HG03097 (cell line): ENCODE results near the gene RNF34.
"Not testable (repeated sequence)": the region's sequence is repeated elsewhere in the genome, so short reads cannot be mapped to it uniquely, and the experiment has no call there.

Experiments used
- ATAC-seq: cut with Tn5 transposase; IDR thresholded peaks from one replicate; pipeline ENCODE4 v1.9.1; 2021; ENCODE audit not compliant: unreplicated experiment, low FRiP score

Gene RNF34, protein sequence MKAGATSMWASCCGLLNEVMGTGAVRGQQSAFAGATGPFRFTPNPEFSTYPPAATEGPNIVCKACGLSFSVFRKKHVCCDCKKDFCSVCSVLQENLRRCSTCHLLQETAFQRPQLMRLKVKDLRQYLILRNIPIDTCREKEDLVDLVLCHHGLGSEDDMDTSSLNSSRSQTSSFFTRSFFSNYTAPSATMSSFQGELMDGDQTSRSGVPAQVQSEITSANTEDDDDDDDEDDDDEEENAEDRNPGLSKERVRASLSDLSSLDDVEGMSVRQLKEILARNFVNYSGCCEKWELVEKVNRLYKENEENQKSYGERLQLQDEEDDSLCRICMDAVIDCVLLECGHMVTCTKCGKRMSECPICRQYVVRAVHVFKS

DNA sequence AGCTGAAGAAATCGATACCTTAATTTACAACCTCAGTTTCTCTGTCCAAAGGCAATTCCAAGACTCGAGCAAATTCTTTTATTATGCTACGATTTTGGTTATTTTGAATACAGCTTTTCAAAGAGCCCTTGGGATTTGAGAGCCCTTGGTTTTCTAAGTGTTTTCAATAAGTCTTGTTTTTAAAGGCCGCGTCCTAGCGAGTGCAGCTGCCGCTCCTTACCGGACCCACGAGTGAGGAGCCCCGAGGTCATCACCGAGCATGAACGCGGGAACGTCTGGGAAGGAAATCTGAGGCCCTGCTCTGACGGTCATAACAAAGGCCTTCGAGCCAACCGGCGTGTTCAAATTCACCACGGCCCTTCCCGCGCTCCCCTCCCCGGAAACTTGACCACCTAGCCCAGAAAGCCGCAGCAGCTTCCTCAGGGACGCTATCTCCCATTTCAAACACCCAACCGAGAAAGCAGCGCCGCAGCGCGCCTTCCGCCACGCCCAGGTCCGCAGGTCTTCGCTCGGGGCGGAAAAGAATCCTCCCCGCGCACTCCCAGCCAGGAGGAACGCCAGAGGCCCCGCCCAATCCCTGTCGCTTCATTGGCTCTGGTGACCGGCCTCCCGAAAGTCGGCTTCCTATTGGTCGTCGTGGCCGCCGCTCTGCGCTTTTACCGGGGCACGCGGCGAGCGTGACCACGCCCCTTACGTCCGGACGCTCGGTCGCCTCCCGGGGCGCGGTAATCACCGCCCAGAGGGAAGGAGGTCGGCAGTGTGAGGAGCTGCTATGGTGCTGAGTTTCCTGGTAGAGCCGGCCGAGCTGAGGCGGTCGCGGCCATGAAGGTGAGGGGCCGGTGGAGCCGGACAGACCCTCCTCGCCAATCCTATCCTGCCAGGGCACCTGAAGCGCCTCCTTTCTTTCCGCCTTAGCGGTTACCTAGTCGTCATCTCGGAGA is at the start of gene RNF34:
Gene RNF34 (plus strand): TSS at position 728 of the 941 bp plus-strand sequence. CDS start 95 bp downstream, at position 823.
- ATAC-seq, result peak; percentile 89

DNA sequence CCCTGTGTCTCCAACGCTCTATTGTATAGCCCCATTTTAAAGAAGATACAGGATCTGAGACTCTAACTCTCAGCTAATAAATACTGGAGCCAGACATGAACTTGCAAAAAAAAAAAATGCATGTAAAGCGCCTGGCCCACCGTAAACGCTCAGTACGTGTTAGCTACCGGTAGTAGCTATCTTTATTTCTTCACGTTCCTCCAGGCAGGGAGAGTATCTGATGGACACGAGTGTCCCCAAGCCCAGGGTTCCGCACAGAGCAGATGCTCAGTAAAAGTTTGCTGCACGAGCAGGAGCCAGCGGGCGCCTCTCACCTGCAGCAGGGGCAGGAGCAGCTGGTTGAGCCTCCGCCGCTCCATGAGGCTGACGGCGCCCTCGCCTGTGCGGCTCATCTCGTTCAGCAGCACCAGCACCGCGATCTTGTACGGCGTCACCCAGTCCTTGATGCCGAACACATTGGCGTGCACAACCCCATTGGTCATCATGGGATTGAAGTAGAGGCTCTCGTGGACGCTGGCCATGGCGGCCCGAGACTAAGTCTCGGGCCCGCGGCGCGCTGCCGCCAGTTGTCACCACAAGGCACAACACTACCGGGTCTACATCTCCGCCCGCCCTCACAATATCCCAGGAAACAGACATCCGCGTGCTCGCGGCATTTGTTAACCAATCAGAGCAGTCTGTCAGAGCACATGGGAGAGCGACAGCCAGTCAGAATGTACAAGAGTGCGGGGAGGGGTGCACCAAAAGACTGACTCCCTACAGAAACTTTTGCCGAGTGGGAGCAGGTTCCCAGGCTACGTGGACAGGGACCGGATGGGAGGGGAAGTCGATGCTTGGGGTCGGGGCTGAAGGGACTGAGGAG is 47.9 kb upstream of the RNF34 start, which contains the start of gene ANAPC5:
Gene ANAPC5 (minus strand): TSS at position 592 of the 862 bp plus-strand sequence. CDS start 71 bp downstream, at position 521.
- ATAC-seq, result peak; percentile 98

DNA sequence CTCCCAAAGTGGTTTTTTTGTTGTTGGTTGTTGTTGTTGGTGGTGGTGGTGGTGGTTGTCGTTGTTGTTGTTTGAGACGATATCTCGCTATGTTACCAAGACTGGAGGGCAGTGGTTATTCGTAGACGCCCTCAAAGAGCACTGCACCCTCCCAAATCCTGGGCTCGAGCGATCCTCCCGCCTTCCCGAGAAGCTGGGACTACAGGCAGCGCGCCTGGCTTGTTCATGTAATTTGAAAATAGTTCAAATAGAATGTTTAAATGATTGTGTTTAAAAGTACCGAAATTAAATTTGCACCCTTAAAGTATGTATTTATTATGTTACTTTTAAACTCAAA is 47.3 kb upstream of the RNF34 start:
- ATAC-seq, result no peak

DNA sequence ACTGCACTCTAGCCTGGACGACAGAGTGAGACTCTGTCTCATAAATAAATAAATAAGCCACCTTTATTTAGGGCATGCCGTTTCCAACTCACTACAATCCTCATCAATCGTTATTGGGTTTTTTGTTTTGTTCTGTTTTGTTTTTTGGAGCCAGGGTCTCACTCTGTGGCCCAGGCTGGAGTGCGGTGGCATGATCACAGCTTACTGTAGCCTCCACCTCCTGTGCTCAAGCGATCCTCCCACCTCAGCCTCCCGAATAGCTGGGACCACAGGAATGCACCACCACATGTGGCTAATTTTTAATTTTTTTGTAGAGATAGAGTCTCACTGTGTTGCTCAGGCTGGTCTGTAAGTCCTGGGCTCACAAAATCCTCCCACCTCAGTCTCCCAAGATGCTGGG is 44.1 kb upstream of the RNF34 start:
- no peak for ATAC-seq

DNA sequence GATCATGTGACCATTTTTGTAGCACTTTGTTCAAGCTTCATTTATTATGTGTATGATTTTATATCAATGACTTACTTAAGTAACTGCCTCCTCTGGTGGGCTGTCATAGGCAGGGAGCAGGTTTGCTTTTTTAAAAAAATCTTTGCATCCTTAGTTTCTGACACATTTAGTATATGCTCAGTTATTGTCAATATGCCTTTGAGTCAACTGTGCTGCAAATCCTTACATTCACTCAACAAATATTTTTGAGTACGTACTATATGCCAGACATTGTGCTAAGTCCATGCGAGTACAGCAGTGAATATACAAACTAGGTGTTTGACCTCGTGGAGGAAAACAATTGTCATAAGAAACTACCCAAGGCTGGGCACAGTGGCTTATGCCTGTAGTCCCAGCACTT is 43.3 kb upstream of the RNF34 start:
- ATAC-seq, result no peak

DNA sequence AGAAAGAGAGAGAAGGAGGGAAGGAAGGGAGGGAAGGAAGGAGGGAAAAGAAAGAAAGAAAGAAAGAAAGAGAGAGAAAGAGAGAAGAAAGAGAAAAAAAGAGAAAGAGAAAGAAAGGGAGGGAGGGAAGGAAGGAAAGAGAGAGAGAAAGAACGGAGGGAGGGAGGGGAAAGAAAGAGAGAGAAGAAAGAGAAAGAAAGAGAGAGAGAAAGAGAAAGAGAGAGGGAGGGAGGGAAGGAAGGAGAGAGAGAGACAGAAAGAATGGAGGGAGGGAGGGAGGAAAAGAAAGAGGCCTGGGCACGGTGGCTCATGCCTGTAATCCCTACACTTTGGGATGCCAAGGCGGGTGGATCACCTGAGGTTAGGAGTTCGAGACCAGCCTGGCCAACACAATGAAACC is 42.6 kb upstream of the RNF34 start:
- ATAC-seq, result no peak

DNA sequence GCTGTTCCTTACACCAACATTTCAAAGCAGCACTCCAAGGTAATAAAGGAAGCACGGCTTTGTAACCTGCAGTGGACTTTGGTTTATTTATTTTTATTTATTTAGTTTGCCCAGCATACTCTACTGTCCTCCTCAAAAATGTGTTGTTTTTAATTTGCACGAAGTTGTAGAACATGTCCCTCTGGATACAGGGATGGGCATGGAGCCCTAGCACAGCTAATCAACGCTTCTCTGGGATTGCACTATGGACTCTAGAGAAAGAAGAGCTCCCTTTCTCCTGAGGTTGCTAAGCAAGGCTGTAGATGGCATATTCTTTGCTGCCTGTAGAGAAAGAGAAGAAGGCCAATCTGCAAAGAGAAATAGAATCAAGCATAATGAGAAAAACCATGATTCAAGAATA is 41.8 kb upstream of the RNF34 start:
- ATAC-seq, result no peak

DNA sequence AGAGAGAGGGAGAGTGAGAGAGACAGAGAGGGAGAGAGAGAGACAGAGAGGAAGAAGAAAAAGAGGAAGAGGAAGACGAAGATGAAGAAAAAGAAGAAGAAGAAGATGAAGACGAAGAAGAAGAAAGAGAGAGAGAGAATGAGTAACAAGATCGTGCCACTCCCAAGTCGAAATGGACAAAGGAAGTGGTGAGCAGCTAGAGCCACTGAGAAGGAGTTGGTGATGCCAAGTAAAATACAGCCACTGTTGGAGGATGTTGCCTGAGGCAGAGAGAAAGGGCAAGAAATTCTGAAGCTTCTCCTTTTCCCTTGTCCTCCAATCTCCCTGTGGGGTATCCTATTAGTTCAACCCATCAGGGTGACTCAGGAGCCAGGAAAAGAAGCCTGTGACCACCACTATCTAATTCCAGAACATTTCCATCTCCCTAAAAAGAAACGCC is 35.2 kb upstream of the RNF34 start:
- no peak for ATAC-seq

DNA sequence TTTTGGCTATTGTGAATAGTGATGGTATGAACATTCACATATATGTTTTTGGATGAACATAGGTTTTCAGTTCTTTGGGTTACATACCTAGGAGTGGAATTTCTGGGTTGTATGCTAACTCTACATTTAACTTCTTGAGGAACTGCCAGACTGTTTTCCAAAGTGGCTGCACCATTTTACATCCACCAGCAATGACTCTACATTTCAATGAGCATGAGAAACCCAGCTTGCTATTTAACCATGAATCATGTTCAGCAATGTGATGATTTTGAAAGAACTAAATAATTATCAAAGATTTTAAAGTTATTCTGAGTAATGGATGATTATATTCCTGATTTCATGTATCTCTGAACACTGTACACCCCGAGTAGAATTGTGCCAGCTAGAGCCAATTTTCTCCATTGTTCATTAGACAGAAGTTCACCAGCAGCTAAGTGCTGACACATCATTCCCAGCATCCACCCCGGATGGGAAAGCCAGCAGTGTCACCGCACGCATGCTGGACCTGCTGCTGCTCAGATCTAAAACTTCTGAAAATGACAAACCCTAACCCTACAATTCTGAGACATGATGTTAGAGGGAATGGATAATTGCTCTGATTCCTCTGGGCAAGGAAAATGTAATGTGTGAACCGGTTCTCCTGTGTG is 34.4 kb upstream of the RNF34 start:
- ATAC-seq, result no peak

DNA sequence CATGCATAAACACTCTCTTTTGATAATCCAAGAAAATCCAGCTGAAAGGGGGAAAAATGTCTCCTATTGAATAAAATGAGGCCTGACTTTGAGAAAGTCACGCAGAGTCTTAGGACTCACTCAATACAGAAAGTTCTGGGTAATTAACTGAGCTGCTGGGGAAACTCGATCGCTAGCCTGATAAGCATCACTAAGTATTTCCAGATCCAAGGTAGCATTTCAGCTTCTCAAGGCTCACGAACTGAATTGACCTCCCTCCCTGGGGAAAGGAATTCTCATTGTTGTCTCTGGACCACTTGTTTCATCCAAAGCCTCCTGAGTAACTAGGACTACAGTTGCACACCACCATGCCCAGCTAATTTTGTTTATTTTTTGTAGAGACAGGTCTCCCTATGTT is 33.9 kb upstream of the RNF34 start:
- ATAC-seq, result no peak

DNA sequence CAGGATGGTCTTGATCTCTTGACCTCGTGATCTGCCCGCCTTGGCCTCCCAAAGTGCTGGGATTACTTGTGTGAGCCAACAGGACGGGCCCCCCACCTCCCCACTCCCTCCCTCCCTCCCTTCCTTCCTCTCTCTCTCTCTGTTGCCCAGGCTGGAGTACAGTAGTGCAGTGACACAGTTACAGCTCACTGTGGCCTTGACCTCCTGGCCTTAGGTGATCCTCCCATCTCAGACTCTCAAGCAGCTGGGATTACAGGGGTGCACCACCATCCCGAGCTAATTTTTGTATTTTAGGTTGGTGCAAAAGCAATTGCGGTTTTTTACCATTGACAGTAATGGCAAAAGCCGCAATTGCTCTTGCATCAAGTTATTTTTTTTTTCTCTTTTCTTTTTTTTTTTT is 28.5 kb upstream of the RNF34 start:
- ATAC-seq, result no peak

DNA sequence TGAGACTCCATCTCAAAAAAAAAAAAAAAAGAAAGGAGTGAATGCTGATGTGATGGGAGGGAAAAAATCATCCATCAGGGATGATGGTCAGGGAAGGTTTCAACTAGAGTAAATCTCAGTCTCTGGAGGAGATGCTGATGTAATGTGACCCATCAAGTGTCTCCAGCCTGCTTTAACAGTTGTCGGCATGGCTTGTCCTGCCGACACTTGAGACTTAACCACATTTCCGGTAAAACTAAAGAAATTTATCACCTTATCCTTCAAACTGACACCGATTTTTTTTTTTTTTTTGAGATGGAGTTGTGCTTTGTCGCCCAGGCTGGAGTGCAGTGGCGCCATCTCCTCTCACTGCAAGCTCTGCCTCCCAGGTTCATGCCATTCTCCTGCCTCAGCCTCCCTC is 26.2 kb upstream of the RNF34 start:
- ATAC-seq, result no peak

DNA sequence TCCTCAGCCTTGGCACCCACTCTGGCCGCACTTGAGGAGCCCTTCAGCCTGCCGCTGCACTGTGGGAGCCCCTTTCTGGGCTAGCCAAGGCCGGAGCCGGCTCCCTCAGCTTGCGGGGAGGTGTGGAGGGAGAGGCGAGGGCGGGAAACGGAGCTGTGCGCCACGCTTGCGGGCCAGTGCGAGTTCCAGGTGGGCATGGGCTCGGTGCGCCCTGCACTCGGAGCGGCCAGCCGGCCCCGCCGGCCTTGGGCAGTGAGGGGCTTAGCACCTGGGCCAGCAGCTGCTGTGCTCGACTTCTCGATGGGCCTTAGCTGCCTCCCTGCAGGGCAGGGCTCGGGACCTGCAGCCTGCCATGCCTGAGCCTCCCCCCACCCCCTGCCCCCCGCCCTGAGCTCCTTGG is 25.6 kb upstream of the RNF34 start:
- not testable (repeated sequence) for ATAC-seq

DNA sequence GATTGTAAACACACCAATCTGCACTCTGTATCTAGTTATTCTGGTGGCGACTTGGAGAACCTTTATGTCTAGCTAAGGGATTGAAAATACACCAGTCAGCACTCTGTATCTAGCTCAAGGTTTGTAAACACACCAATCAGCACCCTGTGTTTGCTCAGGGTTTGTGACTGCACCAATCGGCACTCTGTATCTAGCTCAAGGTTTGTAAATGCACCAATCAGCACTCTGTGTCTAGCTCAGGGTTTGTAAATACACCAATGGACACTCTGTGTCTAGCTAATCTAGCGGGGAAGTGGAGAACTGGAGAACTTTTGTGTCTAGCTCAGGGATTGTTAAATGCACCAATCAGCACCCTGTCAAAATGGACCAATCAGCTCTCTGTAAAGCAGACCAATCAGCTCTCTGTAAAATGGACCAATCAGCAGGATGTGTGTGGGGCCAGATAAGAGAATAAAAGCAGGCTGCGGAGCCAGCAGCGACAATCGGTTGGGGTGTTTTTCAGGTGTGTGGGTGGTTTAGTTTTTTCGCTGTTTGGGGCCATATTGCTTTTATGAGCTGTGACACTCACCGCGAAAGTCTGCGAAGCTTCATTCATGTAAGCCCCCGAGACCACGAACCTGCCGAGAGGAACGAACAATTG is 24.9 kb upstream of the RNF34 start:
- ATAC-seq, result not testable (repeated sequence)

DNA sequence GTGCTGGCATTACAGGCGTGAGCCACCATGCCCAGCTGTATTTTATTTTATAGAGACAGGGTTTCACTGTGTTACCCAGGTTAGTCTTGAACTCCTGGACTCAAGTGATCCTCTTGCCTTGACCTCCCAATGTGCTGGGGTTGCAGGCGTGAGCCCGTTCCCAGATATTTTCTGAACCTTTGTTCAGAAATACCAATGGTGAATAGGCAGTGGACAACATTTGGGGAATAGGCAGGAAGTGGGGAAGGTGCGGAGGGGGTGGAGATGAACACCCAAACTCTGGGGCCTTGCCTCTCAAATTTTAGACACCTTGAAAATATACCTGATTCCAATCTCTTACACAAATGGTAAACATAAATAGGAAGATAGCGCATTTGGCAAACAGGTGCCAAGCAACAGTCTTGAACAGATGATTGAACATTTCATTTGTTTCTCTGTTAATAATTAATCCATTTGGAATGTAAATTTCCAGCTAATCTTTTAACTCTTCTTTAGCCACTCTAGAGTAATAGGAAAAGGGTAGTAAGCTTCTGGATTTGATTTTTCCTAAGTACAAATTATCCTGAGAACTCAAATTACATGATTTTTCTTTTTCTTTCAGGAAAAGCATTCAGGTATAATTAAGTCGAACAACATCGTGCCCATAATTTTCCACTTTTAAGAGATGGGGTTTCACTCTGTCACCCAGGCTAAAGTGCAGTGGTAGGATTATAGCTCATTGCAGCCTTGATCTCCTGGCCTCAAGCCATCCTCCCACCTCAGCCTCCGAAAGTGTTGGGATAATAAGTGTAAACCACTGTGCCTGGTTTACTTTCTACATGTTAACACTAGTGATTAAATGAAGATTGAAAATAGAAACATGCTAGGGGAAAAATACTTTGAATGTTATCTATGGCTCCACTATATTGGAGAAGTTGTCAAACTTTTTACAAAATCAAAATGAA is 22.9 kb upstream of the RNF34 start:
- ATAC-seq, result no peak

DNA sequence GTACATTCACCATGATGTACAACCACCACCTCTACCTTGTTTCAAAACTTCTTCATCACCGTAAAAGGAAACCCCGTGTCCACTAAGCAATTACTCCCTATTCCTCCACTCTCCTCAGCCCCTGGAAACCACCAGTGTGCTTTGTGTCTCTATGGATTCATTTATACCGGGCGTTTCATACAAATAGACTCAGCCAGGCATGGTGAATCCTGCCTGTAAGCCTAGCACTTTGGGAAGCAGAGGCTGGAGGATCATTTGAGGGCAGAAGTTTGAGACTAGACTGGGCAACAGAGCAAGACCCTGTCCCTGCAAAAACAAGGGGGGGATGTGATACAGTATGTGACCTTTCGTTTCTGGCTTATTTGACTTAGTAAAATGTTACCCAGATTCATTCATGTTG is 21.2 kb upstream of the RNF34 start:
- ATAC-seq, result no peak

DNA sequence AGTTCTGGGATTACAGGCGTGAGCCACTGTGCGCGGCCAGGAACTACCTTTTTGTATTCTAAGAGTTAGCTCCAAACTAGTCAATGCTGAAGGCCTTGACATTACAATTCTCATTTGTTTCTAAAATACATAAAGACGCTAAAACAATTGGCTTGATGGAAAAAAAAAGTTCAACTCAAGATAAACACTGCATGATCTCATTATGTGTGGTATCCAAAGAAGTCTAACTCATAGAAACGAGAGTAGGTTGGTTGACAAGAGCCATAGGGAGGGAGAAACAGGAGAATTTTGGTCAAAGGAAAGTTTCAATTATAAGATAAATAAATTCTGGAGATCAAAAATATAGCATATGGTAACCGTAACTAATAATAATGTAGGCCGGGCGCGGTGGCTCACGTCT is 20.0 kb upstream of the RNF34 start:
- no peak for ATAC-seq

DNA sequence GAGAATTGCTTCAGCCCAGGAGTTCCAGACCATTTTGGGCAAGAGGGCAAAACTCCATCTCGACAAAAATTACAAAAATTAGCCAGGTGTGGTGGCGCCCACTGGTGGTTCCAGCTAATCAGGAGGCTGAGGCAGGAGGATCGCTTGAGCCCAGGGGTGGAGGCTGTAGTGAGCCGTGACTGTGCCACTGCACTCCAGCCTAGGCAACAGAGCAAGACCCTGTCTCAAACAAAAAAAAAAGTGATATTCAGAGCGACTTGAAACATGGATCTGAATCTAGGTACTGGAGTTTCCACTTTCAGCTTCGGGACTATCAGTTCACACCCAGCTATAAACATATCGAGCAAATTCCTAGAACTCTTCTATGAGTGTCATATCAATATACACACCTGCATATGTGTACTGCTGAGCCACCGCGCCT is 16.3 kb upstream of the RNF34 start:
- ATAC-seq, result no peak

DNA sequence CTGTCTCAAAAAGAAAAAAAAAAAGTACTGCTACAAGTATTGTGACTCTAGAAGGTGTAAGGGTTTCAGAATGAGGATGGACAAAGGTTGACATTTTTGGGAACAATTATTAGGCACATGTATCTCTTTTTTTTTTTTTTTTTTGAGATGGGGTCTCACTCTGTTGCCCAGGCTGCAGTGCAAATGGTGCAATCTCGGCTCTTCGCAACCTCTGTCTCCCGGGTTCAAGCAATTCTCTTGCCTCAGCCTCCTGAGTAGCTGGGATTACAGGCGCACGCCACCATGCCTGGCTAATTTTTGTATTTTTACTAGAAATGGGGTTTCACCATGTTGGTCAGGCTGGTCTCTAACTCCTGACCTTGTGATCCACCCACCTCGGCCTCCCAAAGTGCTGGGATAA is 15.0 kb upstream of the RNF34 start:
- ATAC-seq, result not testable (repeated sequence)
